Prostate gland (tissue), 2 donors: ENCODE data around the gene OR13J1.

Experiments used
- CTCF ChIP-seq, 4 experiments: fragments of 200-600 bp in 2 of 4; fragments of 450-650 bp in 2 of 4; sonication (generic) in 2 of 4; IDR thresholded peaks; 1 replicate in 3 of 4; 2 replicates in 1 of 4; pipeline ENCODE4 v1.5.1; 2016 to 2019; ENCODE audit warnings: antibody characterized with exemption in 4 of 4, mild to moderate bottlenecking in 2 of 4, moderate library complexity in 2 of 4
- POLR2A ChIP-seq: fragments of 450-650 bp; IDR thresholded peaks from one replicate; pipeline ENCODE4 v1.6.1; 2016; ENCODE audit warnings: antibody characterized with exemption, mild to moderate bottlenecking
- POLR2AphosphoS5 ChIP-seq: sonication (generic); formaldehyde crosslinking; IDR thresholded peaks from one replicate; pipeline ENCODE4 v1.6.1; 2017; ENCODE audit warnings: antibody characterized with exemption

- TF ChIP-seq CTCF (IDR thresholded peaks at IDR 0.05) (no peak), POLR2A (no peak), POLR2AphosphoS5 (no peak)
Observed at GRCh38 chr9:35839926-35840325, 30.3 kb downstream of the OR13J1 start.
